HG03039 (cell line): ENCODE measurements around the gene SWT1.
"Not testable (repeated sequence)": the region's sequence is repeated elsewhere in the genome, so short reads cannot be mapped to it uniquely, and the experiment has no call there.

Experiments used
- ATAC-seq: cut with Tn5 transposase; IDR thresholded peaks from one replicate; pipeline ENCODE4 v1.9.1; 2021; ENCODE audit warnings: mild to moderate bottlenecking, moderate library complexity; ENCODE audit not compliant: unreplicated experiment

The SWT1 gene

DNA sequence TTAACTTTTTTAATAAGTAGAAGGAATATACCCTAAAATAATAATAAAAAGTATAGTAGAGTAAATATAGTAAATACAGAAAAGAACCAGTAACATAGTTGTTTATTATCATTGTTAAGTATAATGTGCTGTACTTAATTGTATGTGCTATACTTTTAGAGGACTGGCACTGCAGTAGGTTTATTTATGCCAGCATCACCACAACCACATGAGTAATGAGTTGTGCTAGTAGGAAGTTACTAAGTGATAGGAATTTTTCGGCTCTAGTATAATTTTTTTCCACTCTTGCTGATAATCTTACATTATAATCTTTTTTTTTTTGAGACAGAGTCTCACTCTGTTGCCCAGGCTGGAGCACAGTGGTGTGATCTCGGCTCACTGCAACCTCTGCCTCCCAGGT is 88.5 kb downstream of the SWT1 start:
- ATAC-seq, result no peak

DNA sequence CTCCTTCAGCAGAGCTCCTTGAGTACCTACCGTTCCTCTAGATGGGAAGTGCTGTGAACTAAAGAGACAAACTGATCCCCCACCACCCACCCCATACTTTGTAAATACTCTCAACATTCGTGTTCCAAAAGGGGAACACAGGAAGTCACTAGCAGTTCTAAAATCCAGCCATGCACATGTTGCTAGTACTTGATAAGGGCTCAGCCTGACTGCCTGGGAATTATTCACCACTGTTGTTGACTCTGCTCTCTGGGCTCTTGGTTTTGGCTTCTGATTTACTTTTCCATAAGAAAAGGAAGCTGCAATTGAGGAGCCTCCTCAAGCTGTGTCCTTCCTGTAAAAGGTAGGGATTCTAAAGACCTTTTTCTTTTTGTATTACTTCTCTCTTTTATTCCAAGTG is 92.6 kb downstream of the SWT1 start:
- no peak for ATAC-seq

DNA sequence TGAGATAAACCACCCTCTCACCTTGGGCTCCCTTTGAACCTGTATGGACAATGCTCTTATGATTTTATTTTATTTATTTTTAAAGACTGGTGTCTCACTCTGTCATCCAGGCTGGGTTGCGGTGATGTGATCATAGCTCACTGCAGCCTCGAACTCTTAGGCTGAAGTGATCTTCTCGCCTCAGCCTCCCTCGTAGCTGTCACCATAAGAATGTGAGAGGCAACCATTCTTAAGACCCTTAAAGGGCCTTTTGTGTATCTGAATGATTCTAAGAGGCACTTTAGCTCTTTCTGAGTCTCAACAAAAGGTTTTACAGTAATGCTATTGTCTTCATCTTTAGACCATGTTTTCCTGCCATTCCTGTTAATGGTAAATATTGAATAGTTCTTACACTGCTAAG is 93.1 kb downstream of the SWT1 start:
- no peak for ATAC-seq

DNA sequence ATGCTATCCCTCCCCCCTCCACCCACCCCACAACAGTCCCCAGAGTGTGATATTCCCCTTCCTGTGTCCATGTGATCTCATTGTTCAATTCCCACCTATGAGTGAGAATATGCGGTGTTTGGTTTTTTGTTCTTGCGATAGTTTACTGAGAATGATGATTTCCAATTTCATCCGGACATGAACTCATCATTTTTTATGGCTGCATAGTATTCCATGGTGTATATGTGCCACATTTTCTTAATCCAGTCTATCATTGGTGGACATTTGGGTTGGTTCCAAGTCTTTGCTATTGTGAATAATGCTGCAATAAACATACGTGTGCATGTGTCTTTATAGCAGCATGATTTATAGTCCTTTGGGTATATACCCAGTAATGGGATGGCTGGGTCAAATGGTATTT is 95.0 kb downstream of the SWT1 start:
- not testable (repeated sequence) for ATAC-seq

DNA sequence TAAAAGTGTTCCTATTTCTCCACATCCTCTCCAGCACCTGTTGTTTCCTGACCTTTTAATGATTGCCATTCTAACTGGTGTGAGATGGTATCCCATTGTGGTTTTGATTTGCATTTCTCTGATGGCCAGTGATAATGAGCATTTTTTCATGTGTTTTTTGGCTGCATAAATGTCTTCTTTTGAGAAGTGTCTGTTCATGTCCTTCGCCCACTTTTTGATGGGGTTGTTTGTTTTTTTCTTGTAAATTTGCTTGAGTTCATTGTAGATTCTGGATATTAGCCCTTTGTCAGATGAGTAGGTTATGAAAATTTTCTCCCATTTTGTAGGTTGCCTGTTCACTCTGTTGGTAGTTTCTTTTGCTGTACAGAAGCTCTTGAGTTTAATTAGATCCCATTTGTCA is 95.4 kb downstream of the SWT1 start:
- not testable (repeated sequence) for ATAC-seq

DNA sequence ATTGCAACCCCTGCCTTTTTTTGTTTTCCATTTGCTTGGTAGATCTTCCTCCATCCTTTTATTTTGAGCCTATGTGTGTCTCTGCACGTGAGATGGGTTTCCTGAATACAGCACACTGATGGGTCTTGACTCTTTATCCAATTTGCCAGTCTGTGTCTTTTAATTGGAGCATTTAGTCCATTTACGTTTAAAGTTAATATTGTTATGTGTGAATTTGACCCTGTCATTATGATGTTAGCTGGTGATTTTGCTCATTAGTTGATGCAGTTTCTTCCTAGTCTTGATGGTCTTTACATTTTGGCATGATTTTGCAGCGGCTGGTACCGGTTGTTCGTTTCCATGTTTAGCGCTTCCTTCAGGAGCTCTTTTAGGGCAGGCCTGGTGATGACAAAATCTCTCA is 98.6 kb downstream of the SWT1 start:
- ATAC-seq, result not testable (repeated sequence)

DNA sequence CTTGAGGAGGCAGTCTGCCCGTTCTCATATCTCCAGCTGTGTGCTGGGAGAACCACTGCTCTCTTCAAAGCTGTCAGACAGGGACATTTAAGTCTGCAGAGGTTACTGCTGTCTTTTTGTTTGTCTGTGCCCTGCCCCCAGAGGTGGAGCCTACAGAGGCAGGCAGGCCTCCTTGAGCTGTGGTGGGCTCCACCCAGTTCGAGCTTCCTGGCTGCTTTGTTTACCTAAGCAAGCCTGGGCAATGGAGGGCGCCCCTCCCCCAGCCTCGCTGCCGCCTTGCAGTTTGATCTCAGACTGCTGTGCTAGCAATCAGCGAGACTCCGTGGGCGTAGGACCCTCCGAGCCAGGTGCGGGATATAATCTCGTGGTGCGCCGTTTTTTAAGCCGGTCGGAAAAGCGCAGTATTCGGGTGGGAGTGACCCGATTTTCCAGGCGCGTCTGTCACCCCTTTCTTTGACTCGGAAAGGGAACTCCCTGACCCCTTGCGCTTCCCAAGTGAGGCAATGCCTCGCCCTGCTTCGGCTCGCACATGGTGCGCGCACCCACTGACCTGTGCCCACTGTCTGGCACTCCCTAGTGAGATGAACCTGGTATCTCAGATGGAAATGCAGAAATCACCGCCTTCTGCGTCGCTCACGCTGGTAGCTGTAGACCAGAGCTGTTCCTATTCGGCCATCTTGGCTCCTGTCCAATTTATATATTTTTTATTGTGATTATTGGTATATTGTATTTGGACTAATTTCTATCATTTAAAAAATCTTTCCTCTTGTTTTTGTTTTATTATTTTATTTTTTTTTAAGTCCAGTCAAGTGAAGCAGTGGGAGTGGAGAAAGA is 100.4 kb downstream of the SWT1 start:
- not testable (repeated sequence) for ATAC-seq

DNA sequence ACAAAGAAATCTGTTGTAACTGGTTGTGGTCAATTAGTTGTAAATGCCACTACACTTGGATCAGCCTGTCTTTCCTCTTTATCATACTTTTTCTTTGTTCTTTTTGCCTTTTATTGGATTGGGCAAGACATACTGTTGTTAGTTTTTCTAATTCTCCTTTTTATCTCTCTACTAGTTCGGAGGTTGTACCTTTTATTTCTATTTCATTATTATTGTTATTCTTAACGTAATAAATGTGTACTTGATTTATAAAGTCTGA is 100.9 kb downstream of the SWT1 start:
- ATAC-seq, result no peak

DNA sequence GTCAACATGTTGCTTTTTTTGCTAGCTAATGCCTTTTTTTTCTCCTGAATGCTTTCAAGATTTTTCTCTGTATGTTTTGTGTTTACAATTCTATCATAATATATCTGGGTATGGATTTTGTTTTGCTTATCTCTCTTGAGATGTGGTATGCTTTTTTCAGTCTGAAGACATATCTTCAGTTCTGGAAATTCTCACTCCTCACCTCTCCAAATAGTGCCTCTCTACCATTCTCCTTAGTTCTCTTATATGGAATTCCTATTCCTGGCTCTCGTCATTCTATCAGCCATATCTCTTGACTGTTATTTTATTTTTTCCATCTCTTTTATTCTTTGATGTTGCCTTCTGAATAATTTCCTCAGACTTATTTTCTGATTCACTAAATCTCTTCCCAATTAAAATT is 101.7 kb downstream of the SWT1 start:
- ATAC-seq, result no peak

DNA sequence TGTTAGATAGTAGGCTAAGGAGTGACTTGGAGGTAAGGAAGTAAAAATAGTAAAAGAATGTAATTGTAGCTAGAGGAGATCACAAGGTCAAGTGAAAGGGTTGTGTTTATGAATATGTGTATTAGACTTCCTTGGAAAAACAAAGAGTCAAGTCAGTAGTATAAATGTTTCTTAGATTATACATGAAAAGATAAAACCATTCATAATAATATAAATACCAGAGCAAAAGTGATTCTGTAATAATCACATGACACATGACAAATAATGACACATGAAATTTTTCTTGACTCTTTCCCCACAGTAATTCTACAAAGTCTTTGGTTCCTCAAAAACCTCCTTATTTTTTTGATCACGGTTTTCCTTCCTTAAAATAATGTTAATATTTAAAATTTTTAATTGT is 103.6 kb downstream of the SWT1 start:
- ATAC-seq, result no peak

DNA sequence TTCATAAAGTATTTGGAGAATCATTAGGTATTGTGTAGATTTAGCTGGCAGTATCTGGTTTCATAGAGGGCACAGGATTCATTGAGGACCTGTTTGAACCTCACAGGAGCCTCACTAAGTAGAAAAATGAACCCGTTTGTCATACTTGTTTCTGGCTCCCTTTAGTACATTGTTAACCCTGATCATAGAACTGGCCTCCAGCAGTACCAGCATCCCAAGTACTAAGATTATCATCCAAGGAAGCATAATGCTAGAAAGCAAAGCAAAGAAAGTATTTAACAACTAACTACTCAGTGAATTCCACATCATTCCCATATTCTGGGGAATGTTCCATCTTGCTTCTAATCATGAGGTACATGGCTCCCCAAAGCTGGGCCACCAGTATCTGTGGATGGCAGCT is 105.2 kb downstream of the SWT1 start:
- ATAC-seq, result no peak

DNA sequence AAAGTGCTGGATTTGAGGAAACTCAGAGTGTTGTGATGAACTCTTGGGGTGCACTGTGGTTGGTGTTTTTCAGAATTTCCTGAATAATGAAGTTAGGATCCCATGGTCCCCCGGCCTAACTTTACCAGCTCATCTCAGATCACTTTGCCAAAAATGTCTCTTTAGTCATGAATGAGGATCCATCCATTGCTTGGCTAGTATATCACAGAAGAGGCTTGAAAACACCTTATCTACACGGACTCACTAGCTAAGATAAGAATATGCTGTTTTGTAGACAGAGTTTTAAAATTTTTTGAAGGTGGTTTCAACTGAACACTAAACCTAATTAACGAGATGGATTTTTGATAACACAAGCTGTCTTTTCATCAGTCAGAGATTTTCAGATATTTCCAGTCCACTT is 106.3 kb downstream of the SWT1 start:
- ATAC-seq, result no peak

DNA sequence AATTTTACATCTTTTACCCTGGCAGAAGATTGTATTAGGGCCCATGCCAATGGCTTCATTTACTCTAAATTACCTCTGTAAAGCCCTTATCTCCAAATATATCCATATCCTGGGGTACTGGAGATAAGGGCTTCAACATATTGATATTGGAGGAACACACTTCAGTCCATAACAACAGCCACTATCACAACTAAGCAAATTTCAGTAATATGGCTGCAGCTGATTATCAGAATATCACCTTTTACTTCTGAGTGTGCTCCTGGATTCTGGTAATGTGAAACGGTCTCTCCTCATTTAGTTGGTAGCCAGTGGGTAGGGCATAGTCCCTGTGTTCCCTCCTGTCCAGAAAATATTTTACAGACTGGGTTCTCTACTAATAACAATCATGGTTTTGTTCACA is 106.8 kb downstream of the SWT1 start:
- ATAC-seq, result no peak

DNA sequence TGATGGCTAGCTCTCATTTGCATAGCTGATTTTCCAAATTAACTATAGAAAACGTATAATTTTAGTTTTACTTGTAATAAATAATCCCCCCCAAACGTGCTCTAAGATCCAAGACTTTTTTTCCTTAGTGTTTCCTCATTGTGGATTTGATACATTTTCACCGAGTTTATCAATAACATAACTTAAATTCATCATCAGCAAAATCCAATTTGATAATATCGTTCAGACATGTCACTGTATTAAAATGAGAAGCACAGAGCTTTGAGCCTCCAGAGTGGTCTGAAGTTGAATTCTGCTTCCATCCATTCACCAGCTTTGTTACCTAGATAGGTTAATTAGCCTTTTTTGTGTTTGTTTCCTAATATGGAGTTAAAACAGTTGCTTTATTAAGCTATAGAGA is 108.3 kb downstream of the SWT1 start:
- no peak for ATAC-seq

DNA sequence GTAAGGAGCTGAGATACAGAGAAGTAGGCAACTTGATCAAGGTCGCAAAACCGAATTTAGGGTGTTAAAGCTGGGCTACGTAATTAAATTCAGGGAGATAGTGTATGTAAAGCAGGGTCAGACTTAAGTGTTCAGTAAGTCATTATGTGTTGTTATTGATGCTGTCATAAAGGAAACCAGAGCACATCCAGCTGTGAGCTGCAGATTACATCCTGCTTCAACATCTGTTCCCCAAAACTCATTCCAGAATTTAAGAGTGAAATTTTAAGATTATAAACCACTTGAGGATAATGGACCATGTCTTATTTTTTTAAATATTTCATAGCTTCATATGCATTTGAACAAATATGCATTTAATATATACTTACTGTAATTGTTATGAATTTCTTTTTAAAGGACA is 110.3 kb downstream of the SWT1 start:
- ATAC-seq, result no peak

DNA sequence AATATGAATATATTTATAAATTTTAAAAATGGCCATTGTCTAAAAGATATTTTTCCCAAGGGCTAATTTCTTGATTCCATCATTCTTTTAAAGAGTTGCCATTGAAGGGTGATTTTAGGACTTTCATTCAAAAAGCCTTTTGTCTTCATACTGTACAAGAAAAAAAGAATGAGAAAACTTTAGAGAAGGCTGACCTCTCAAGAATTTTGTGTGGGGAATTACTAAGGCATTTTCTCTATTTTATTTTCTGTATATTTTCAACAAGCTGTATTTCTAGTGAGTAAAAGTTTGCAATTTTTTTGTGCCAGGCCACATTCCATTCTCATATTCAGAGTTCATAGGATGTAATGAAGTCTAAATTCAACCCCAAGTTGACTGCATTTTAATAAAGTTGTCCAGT is 110.7 kb downstream of the SWT1 start:
- ATAC-seq, result no peak

DNA sequence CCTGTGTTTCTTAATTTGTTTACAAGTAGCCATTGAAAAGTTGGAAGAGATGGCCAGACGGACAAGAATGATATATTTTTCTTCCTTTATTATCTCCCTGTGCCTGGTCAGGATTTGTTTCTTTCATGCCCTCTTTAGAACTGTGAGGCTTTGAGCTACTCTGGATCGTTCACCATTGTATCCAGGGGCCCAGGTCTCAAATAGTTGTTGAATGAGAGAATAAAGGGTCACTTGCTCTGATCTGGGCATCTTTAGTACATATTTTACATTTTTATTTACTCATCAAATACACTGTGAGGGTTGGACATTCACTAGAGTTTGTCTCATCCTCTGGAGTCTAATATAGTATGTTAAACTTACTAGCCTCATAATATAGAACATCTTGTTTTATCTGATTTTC is 111.4 kb downstream of the SWT1 start:
- ATAC-seq, result no peak

DNA sequence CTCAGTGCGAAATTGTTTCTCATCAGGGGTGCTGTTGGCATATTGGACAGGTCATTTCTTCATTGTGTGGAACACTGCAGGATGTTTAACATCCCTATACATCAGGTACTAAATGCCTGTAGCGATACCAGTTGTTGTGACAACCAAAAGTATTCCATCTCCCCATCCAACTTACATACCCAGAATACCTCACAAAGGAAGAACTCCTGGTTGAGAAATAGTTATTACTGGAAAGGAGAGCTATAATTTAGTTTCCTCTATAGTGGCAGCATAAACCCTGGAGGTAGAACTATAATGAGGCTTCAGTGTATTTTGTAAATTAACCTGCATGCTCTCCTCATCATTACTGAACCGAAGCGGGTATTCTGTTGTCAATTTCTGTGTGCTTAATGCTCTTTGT is 115.0 kb downstream of the SWT1 start:
- no peak for ATAC-seq

DNA sequence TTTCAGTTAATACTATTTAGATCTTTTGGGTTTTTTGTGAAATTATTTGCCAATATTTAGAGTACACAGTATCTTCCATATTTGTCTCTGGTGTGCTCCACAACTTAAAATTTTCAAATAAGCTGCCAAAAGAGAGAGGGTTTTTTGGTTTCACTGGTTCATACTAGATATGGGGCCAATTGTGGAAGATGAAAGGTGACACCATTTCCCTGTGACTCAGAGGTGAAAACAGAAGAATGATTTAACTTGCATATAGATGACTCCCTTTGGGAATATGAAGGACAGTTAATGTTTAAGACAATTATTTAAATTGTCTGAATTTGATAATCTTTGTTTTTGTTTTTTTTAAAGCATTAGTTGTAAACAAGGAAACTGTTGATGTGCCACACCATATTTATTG is 122.6 kb downstream of the SWT1 start:
- ATAC-seq, result no peak

DNA sequence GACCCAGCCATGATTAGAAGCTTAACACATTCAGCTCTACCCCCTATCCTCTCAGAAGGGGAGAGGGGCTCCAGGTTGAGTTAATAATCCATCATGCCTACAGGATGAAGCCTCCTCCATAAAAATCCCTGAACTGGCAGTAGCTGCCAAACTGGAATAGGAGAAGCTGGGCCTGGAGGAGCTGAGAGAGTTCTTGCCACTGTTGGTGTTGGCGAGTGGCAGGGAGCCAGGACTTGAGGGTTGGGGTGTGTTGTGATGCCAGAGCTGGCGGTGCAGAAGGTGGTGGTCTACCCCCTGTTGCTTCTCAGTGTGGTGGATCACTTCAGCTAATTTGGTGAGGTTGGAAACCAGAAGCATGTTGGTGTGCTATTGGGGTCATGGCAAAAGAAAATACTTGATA is 123.6 kb downstream of the SWT1 start:
- ATAC-seq, result no peak

DNA sequence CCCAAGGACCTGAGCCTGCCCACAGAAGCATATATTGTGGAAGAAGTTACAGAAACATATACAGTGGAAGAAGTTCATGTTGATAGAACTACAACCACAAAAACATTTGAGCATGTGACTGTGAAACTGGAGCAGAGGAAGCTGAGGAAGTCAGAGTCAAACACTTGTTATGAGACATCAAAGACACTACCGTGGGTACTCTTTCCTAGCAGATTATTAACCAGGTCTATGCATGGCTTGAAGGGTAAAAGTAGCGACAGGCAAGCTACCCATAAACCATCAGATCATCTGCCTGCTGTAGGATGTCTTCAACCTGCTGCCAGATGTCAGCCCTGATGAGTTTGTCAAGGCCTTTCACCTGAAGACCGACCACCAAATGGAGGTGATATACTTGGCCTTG is 124.3 kb downstream of the SWT1 start:
- ATAC-seq, result no peak

DNA sequence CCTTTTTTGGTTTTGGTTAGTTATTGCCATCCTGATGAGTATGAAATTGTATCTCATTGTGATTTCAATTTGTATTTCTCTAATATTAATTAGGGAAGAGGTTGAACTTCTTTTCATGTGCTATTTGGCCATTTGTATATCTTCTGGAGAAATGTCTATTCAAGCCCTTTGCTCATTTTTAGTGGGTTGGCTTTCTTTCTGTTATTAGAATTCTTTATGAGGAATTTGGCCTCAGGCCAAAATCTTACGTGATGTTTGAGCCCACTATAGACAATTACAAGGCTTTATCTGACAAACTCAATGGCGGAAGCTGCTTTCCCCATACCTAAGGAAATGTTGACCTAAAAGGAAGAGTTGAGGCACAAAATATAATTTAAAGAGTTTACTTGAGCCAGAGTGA is 127.1 kb downstream of the SWT1 start:
- ATAC-seq, result no peak

DNA sequence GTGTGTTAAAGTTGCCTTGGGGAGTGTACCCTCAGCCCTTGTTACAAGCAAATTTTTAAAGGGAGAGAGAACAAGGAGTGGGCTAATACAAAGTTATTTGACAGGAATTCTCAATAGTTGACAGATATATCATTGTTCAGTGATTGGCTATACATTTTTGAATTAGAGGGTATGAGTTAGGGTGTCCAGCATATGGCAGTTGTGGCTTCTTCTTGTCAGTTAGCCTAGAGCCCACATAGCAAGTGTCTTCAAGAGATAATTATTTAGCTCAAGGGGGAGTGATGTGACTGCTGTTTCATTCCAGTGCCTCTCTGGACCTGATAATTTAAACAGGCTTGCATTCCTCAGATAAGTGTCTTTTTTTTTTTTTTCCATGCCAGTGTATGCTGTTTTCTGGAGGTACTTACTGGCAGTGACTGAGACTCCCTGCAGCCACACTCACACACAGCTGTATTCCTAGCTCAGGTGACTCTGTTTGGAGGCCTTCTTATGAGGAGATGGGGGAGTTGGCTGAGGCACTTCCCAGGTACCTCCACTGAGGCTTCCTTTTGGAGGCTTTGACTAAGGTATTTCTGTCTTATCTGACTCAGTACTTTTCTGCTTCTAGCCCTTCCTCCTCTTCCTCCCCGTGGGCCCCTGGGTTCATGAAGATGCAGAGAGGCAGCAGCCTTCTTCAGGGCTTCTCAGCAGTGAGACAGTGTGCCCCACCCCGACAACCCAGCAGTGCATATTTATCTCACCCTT is 127.7 kb downstream of the SWT1 start:
- ATAC-seq, result no peak
